NCI-H1694 treated with DMSO at 0.1 percent for 48 hours (cell line): ENCODE results near the gene FAM228B.
"Not testable (repeated sequence)": the region's sequence is repeated elsewhere in the genome, so short reads cannot be mapped to it uniquely, and the experiment has no call there.

ENCODE experiments used
- DNase-seq: peaks from one replicate; lab custom pipeline; 2025; lab: John Stamatoyannopoulos, UW

The FAM228B gene

DNA sequence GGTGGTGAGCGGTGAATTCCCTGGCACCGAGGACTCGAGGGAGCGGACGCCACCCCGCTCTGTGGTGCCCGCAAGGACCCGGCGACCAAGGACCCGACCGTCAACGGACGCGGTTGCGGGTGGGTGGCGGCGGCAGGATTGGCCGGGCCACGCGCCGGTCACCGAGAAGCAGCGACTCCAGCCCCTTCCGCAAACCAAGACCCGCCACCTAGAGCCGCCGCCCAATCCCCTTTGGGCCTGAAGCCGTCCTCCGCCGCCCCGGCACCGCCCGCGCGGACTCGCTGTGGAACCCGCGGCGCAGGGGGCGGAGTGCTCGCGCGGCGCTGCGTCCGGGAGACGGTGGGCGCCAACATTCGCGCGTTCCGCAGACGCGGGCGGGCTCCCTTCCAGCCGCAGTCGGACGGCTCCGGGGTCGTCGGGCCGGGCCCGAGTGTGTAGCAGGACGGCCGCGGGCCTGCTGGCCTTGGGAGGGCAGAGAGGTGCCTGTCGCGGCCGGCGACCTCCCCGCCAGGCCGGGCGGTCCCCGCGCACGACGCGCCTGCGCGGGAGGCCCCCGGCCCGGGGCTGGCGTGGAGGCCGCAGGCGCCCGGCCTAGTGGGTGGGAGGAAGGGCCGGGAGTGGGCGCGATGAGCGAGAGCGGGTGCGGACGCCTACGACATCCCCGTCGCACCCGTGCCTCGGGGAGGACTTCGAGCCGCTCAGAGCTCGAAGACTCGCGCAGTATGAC lies at the start of gene FAM228B, which contains the start of gene PFN4:
FAM228B (plus strand) TSS at position 275 of the 727 bp plus-strand sequence. CDS start 893 bp downstream, outside the sequence.
PFN4 (minus strand) TSS at position 140 of the 727 bp plus-strand sequence. CDS start 799 bp downstream, outside the sequence.
- peak; percentile 75 for DNase-seq

- DNase-seq: no peak
These were observed 49.5 kb upstream of the FAM228B start for GRCh38 chr2:24073816-24074215.

- DNase-seq: no peak
These were observed 48.0 kb upstream of the FAM228B start for GRCh38 chr2:24075259-24075658.

- DNase-seq: peak; percentile 97
These were observed 47.1 kb upstream of the FAM228B start, which contains the start of gene SF3B6 for GRCh38 chr2:24075915-24076848. SF3B6 (minus strand) TSS chr2:24076326; CDS start chr2:24076229, 97 bp downstream.

- DNase-seq: no peak
These were observed 46.3 kb upstream of the FAM228B start for GRCh38 chr2:24076849-24077534.

- DNase-seq: no peak
These were observed 45.8 kb upstream of the FAM228B start for GRCh38 chr2:24077535-24077877.

GRCh38 chr2:24077879-24078278 lies 45.4 kb upstream of the FAM228B start:
- DNase-seq: no peak

DNA sequence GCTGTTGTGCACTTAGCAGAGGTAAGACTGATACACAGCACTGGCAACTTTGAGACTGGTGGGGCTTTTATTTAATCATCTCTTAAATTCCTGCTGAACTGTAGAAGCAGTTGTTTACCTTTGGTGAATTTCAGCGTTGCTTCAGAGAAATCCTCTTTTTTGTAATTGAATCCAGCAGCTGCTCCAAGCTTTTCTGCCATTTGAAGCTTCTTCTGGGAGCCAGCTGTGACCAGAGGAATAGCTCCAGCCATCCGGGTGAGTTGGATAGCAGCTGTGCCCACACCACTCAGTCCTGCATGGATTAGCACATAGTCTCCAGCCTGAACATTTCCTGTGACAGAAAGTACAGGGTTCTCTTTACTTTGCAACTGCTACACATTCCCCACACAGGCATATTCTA lies 42.6 kb upstream of the FAM228B start:
- no peak for DNase-seq

DNA sequence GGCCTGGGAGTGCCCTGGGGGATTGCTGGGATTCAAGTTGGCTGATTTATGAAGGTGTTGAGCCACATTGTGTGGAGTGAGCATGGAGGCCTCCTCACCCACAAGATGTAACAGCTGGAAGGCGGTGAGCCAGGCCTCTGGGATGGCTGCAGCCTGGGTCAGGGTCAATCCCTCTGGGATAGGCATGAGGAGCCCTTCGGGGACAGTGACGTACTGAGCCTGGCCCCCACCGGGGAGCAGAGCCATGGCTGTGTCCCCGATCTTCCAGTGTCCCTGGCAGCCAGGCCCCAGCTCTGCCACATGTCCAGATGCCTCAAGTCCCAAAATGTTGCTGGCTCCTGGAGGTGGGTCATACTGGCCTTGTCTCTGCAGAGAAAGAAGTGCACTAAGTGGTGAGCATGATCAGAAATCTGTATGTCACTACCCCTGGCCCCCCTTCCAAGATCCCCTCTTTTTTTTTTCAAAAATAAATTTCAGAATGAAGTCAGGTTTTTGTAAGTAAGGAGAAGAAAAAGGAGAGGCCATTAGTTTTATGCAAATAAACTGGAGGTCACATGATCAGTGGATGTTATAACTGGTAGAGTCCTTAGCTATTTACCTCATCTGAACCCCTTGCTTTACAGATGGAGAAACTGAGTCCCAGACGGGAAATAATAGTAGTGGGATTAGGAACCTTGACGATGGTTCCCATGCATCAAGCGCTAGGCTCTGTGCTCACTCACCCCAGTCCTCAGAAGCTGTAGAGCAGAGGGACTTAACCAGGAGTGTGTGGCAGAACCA lies 40.3 kb upstream of the FAM228B start:
- DNase-seq: no peak

DNA sequence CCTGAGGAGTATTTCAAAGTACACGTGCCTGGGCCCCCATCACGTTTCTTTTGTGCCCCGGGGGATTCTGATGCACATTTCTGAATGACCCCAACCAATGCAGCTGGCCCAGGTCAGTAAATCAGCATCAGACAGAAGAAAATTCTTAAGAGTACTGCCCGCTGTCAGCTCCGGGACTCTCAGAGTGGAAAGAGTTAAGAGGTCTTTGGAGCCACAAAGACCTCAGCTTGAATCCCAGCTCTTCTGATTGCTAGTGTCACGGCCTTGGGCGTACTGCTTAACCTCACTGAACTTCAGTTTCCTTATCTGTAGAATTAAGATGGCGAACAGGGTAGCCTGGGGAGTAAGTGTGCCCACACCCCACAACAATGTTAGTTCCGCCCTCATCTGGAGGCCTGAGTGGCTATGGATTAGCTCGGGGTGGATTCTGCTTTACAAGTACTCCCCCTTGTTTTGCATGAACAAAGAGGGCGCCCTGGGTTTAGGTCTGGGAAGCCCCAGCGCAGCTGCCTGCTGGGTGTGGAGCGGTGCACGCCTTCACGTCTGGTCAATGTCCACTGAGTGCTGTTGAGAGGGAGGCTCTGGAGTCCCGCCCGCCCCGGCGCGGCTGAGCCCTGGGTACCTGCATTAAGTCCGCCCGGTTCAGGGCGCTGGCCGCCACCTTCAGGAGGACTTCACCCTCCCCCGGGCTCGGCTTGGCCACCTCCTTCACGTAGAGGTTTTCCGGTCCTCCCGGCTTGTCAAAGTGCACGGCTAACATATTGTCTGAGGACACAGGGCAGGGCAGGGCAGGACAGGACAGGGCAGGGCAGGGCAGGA lies 39.5 kb upstream of the FAM228B start:
- peak; percentile 72 for DNase-seq

DNA sequence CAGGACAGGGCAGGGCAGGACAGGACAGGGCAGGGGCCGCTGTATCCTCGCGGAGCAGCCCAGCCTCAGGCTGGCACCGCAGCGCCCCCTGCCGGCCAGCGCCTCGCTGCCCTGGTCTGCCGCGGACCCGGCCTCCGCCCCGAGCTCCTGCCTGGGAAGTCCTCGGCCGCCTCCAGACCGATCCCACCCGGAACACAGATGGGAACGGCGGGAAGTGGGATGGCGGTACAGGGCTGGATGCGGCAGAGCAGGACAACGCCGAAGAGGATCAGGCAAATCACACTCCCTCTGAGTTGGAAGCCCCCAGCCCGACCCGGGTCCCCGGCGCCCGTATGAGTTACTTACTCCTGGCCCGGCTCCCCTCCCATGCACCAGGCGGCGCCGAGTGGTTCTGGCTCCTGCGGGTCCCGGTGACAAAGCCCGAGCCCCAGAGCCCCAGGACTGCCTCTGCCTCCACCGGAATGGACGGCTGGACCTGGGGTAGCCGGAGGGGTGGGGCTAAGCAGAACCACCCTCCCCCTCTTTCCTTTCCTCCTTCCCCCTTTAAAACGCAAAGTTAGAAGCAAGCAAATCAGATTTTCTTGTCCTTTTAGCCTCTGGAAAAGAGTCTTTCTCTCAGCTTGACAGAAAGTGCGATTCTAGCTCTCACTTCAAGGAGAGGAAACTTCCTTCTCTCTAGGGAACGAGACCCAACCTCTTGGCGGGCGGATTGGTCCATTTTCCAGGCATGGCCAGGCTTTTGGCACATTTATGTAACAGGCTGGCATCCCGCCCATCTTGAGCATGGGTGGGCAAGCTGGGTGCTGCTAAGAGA lies 38.7 kb upstream of the FAM228B start, which contains the start of gene TP53I3:
TP53I3 (minus strand) TSS at position 449 of the 814 bp plus-strand sequence. CDS start 508 bp downstream, outside the sequence.
- peak; percentile 78 for DNase-seq

DNA sequence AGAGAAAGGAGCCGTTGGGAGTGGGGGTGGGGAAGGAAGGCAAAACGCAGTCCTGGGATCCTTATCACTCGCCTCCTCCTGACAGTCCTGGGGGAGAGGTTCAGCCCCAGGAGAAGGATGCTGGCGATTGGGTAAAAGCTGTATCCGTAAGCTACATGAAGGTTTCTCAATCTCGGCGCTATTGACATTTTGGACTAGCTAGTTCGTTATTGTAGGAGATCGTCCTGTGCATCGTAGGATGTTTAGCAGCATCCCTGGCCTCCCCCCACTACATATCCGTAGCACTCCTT lies 38.1 kb upstream of the FAM228B start:
- DNase-seq: no peak

GRCh38 chr2:24086241-24086640 lies 37.0 kb upstream of the FAM228B start:
- DNase-seq: no peak

GRCh38 chr2:24087032-24087431 lies 36.2 kb upstream of the FAM228B start:
- DNase-seq: no peak

- no peak for DNase-seq
These were observed 34.4 kb upstream of the FAM228B start for GRCh38 chr2:24088821-24089359.

DNA sequence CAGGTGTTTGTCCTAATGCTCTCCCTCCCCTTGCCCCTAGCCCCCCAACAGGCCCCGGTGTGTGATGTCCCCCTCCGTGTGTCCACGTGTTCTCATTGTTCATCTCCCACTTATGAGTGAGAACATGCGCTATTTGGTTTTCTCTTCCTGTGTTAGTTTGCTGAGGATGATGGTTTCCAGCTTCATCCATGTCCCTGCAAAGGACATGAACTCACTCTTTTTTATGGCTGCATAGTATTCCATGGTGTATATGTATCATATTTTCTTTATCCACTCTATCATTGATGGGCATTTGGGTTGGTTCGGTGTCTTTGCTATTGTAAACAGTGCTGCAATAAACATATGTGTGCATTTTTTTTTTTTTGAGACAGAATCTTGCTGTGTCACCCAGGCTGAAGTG lies 30.0 kb upstream of the FAM228B start:
- DNase-seq: not testable (repeated sequence)

GRCh38 chr2:24095171-24095677 lies 28.0 kb upstream of the FAM228B start:
- not testable (repeated sequence) for DNase-seq

GRCh38 chr2:24100732-24101131 lies 22.5 kb upstream of the FAM228B start:
- DNase-seq: not testable (repeated sequence)

DNA sequence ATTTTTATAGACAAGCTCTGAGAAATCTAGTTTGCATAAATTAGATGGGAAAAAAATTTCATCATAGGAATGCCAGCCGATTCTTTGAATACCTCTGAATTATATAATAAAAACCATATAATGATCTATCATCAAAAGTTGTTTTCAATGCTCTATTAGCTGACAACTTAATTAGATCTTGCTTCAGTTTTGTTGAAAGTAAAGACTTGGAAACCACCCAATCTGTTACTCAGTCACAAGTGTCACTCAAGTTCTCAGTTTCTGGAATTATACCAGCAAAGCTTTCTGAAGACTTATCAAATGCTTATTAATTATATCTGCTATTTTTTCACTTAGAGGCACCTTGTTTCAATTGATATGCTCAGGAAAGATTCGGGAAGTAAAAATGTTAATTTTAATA lies 21.3 kb upstream of the FAM228B start:
- DNase-seq: no peak
